GM12892 (cell line): ENCODE measurements around the gene MRPL40. TPM values are rescaled to one million over a fixed set of nuclear protein-coding genes. Genes with fewer than 3 reads are reported as not detected.
A peak's percentile ranks its signal among the peaks of the same experiment; 100 is the strongest.

Experiments
- DNase-seq: peaks from one replicate; pipeline ENCODE4 v3.0.0; 2011; ENCODE audit not compliant: insufficient read length
- FAIRE-seq: peaks from 2 replicates; lab custom pipeline; 2011; peaks lifted over from hg19 to GRCh38; lab: Jason Lieb, UNC
- POLR2A ChIP-seq: IDR thresholded peaks from 2 replicates; pipeline ENCODE4 v1.6.1; 2011; ENCODE audit warnings: low read depth, low read length, control low read depth
- POLR2AphosphoS5 ChIP-seq: IDR thresholded peaks from 2 replicates; pipeline ENCODE4 v1.6.1; 2011; ENCODE audit warnings: low read depth, low read length, control low read depth
- TAF1 ChIP-seq: IDR thresholded peaks from 2 replicates; pipeline ENCODE4 v1.6.1; 2011; ENCODE audit warnings: low read depth, mild to moderate bottlenecking, control low read depth, low read length, borderline replicate concordance
- polyA plus RNA-seq: library from polyadenylated mRNA; unstranded; fragments of >200 nt; gene quantifications from one replicate; pipeline ENCODE4 v1.2.1, GENCODE V29; 2012; ENCODE audit warnings: missing spikeins, inconsistent platforms; ENCODE audit not compliant: missing spikeins

The MRPL40 gene
- 64.1 TPM for polyA plus RNA-seq

GRCh38 chr22:19432133-19432851 is at the start of gene MRPL40:
Gene MRPL40, plus strand, starts transcription at chr22:19432545. Its CDS starts 10 bp downstream, at chr22:19432555.
- peak; percentile 99 for FAIRE-seq

GRCh38 chr22:19383292-19383691 is 49.1 kb upstream of the MRPL40 start:
- DNase-seq = no peak
- no peak for FAIRE-seq
- TF ChIP-seq POLR2A = no peak
- no peak for TF ChIP-seq TAF1
- TF ChIP-seq POLR2AphosphoS5 = no peak

More at GRCh38 chr22:19432133-19432851, at the start of gene MRPL40:
- peak; percentile 91 for DNase-seq
- TF ChIP-seq TAF1 = peak; percentile 82
- TF ChIP-seq POLR2A = peak; percentile 95
- peak; percentile 96 for TF ChIP-seq POLR2AphosphoS5

GRCh38 chr22:19385221-19385906 is 47.0 kb upstream of the MRPL40 start:
- DNase-seq (no peak), FAIRE-seq (no peak)
- no peak for TF ChIP-seq POLR2AphosphoS5
- no peak for TF ChIP-seq POLR2A
- TF ChIP-seq TAF1 = no peak

GRCh38 chr22:19386248-19386647 is 46.1 kb upstream of the MRPL40 start:
- TF ChIP-seq TAF1 = no peak
- DNase-seq = no peak
- no peak for FAIRE-seq

- DNase-seq = no peak
- no peak for TF ChIP-seq POLR2A
- no peak for TF ChIP-seq TAF1
- no peak for TF ChIP-seq POLR2AphosphoS5
- no peak for FAIRE-seq
These were observed 45.3 kb upstream of the MRPL40 start for GRCh38 chr22:19387038-19387437.

- no peak for TF ChIP-seq POLR2A
- no peak for TF ChIP-seq TAF1
- no peak for TF ChIP-seq POLR2AphosphoS5
- no peak for DNase-seq
- no peak for FAIRE-seq
These were observed 44.8 kb upstream of the MRPL40 start for GRCh38 chr22:19387575-19387974.

- no peak for FAIRE-seq
- no peak for TF ChIP-seq TAF1
- TF ChIP-seq POLR2A = no peak
- TF ChIP-seq POLR2AphosphoS5 = no peak
- no peak for DNase-seq
These were observed 38.6 kb upstream of the MRPL40 start for GRCh38 chr22:19393704-19394103.

- DNase-seq (no peak), FAIRE-seq (no peak)
- TF ChIP-seq TAF1 = no peak
- no peak for TF ChIP-seq POLR2A
- no peak for TF ChIP-seq POLR2AphosphoS5
These were observed 37.9 kb upstream of the MRPL40 start for GRCh38 chr22:19394274-19395050.

- DNase-seq (no peak), FAIRE-seq (no peak)
- TF ChIP-seq TAF1 (no peak), POLR2AphosphoS5 (no peak), POLR2A (no peak)
These were observed 37.1 kb upstream of the MRPL40 start for GRCh38 chr22:19395276-19395675.

GRCh38 chr22:19396561-19396933 is 35.8 kb upstream of the MRPL40 start:
- no peak for TF ChIP-seq TAF1
- no peak for TF ChIP-seq POLR2A
- no peak for TF ChIP-seq POLR2AphosphoS5
- no peak for DNase-seq
- no peak for FAIRE-seq

GRCh38 chr22:19396934-19397733 is 35.2 kb upstream of the MRPL40 start:
- DNase-seq (no peak), FAIRE-seq (no peak)
- TF ChIP-seq POLR2AphosphoS5 = no peak
- TF ChIP-seq TAF1 = no peak
- no peak for TF ChIP-seq POLR2A
